ENCODE data around the gene CDK5RAP2. TPM values are rescaled to one million over a fixed set of nuclear protein-coding genes. Genes with fewer than 3 reads are reported as not detected.
A peak's percentile ranks its signal among the peaks of the same experiment; 100 is the strongest.

The CDK5RAP2 gene
- total RNA-seq, 3 donors from 2014 or later (not counting 1 experiment from before 2014, with no cell fraction given): 81.5 to 95.7 (median 82.4) TPM

GRCh38 chr9:120416781-120417427, 163.1 kb downstream of the CDK5RAP2 start:
- Histone ChIP-seq H3K27ac (ENCODE audit: low read length) (no peak overlapping the region), H3K4me3 (ENCODE audit: low read length) (no peak overlapping the region), H3K9me3 (ENCODE audit: control insufficient read depth, insufficient read depth, low read length) (no peaks in the 10 kb centered on the region), H3K4me1 (ENCODE audit: control insufficient read depth, insufficient read depth, low read length) (no peaks in the 10 kb centered on the region), H3K27me3 (ENCODE audit: control insufficient read depth, insufficient read depth, low read length) (no peaks in the 10 kb centered on the region), H3K36me3 (ENCODE audit: control insufficient read depth, insufficient read depth, low read length) (peaks cover 52% of the 10 kb centered on the region)
- Mint-ChIP-seq H3K27ac (peak overlapping the region in 1 of 2 donors; percentile 50), H3K4me3 (no peak overlapping the region), H3K36me3 (peaks cover 27% of the 10 kb centered on the region), H3K9me3 (no peaks in the 10 kb centered on the region), H3K27me3 (ENCODE audit: low read depth in 2 of 2) (no peaks in the 10 kb centered on the region), H3K4me1 (peaks cover 7 to 12% of the 10 kb centered on the region in 2 donors)
- WGBS (ENCODE audit: insufficient coverage): 97% methylated on average over 19 of the region's 19 CpGs
- DNase-seq (no peak), ATAC-seq (no peak)
- TF ChIP-seq CTCF (IDR thresholded peaks at IDR 0.05): no peak
- intact Hi-C loops (cut with micrococcal nuclease): no loop called here

GRCh38 chr9:120413121-120414048, 166.6 kb downstream of the CDK5RAP2 start:
- no peak overlapping the region for H3K27ac Mint-ChIP-seq
- H3K27ac ChIP-seq (ENCODE audit: low read length): no peak overlapping the region
- H3K27me3 ChIP-seq (ENCODE audit: control insufficient read depth, insufficient read depth, low read length): no peaks in the 10 kb centered on the region
- no peak overlapping the region for H3K4me3 Mint-ChIP-seq
- ATAC-seq (no peak), DNase-seq (no peak)
- H3K4me3 ChIP-seq (ENCODE audit: low read length): no peak overlapping the region
- H3K9me3 Mint-ChIP-seq: no peaks in the 10 kb centered on the region
- H3K36me3 ChIP-seq (ENCODE audit: control insufficient read depth, insufficient read depth, low read length): peaks cover 61% of the 10 kb centered on the region
- peaks cover 45% of the 10 kb centered on the region for H3K36me3 Mint-ChIP-seq
- intact Hi-C loops (cut with micrococcal nuclease): no loop called here
- TF ChIP-seq CTCF (IDR thresholded peaks at IDR 0.05): no peak
- no peaks in the 10 kb centered on the region for H3K4me1 ChIP-seq (ENCODE audit: control insufficient read depth, insufficient read depth, low read length)
- H3K4me1 Mint-ChIP-seq: peaks cover 7 to 12% of the 10 kb centered on the region in 2 donors
- no peaks in the 10 kb centered on the region for H3K9me3 ChIP-seq (ENCODE audit: control insufficient read depth, insufficient read depth, low read length)
- WGBS (ENCODE audit: insufficient coverage): 98% methylated on average over 15 of the region's 15 CpGs
- no peaks in the 10 kb centered on the region for H3K27me3 Mint-ChIP-seq (ENCODE audit: low read depth in 2 of 2)

- H3K27me3 ChIP-seq (ENCODE audit: control insufficient read depth, insufficient read depth, low read length): no peaks in the 10 kb centered on the region
- no peaks in the 10 kb centered on the region for H3K27me3 Mint-ChIP-seq (ENCODE audit: low read depth in 2 of 2)
- H3K4me1 ChIP-seq (ENCODE audit: control insufficient read depth, insufficient read depth, low read length): no peaks in the 10 kb centered on the region
- H3K36me3 ChIP-seq (ENCODE audit: control insufficient read depth, insufficient read depth, low read length): peaks cover 64% of the 10 kb centered on the region
- no peak overlapping the region for H3K27ac ChIP-seq (ENCODE audit: low read length)
- H3K9me3 Mint-ChIP-seq: no peaks in the 10 kb centered on the region
- TF ChIP-seq CTCF (IDR thresholded peaks at IDR 0.05): no peak
- H3K27ac Mint-ChIP-seq: no peak overlapping the region
- no peak for ATAC-seq
- no peak for DNase-seq
- no peaks in the 10 kb centered on the region for H3K9me3 ChIP-seq (ENCODE audit: control insufficient read depth, insufficient read depth, low read length)
- intact Hi-C loops (cut with micrococcal nuclease): no loop called here
- peaks cover 7 to 11% of the 10 kb centered on the region in 2 donors for H3K4me1 Mint-ChIP-seq
- no peak overlapping the region for H3K4me3 Mint-ChIP-seq
- 98% methylated on average over 4 of the region's 4 CpGs for WGBS (ENCODE audit: insufficient coverage)
- H3K36me3 Mint-ChIP-seq: peaks cover 42% of the 10 kb centered on the region
- H3K4me3 ChIP-seq (ENCODE audit: low read length): no peak overlapping the region
These were observed 167.5 kb downstream of the CDK5RAP2 start for GRCh38 chr9:120412425-120412951.
